Mesendoderm (in vitro differentiated cells): Measurements from ENCODE around the gene PGAM1.

Experiments used
- DNase-seq: peaks from one replicate; pipeline ENCODE4 v3.0.0; 2013
- H2AK5ac ChIP-seq: 2 replicates; pipeline ENCODE4 v1.6.1; 2013; ENCODE audit warnings: low read length, inconsistent platforms
- H2BK120ac ChIP-seq: 2 replicates; pipeline ENCODE4 v1.6.1; 2013; ENCODE audit warnings: low read depth, mild to moderate bottlenecking, low read length, moderate library complexity, mixed read lengths
- H2BK15ac ChIP-seq: replicated peaks from 2 replicates; pipeline ENCODE4 v1.6.1; 2013; ENCODE audit warnings: low read depth, mild to moderate bottlenecking, moderate library complexity
- H2BK5ac ChIP-seq: 2 replicates; pipeline ENCODE4 v1.6.1; 2013; ENCODE audit warnings: low read length, inconsistent platforms
- H3K18ac ChIP-seq: 2 replicates; pipeline ENCODE4 v1.6.1; 2013; ENCODE audit warnings: mild to moderate bottlenecking, low read length, mixed read lengths
- H3K23ac ChIP-seq: one replicate; pipeline ENCODE4 v1.6.1; 2013; ENCODE audit warnings: low read length
- H3K27ac ChIP-seq: 2 replicates; pipeline ENCODE4 v1.5.1; 2013; ENCODE audit warnings: low read depth, mild to moderate bottlenecking, inconsistent platforms, low read length, moderate library complexity
- H3K27me3 ChIP-seq: 2 replicates; pipeline ENCODE4 v1.6.1; 2013; ENCODE audit warnings: low read length, control low read depth, mild to moderate bottlenecking, inconsistent platforms; ENCODE audit not compliant: insufficient read depth, poor library complexity
- H3K36me3 ChIP-seq: 2 replicates; pipeline ENCODE4 v1.6.1; 2013; ENCODE audit warnings: low read length, inconsistent platforms; ENCODE audit not compliant: control insufficient read depth, insufficient read depth
- H3K4ac ChIP-seq: one replicate; pipeline ENCODE4 v1.6.1; 2013; ENCODE audit warnings: low read depth, mild to moderate bottlenecking, low read length, moderate library complexity
- H3K4me1 ChIP-seq: 2 replicates; pipeline ENCODE4 v1.6.1; 2013; ENCODE audit warnings: low read depth, low read length, inconsistent platforms; ENCODE audit not compliant: control insufficient read depth
- H3K4me2 ChIP-seq: 2 replicates; pipeline ENCODE4 v1.6.1; 2013; ENCODE audit warnings: low read length
- H3K4me3 ChIP-seq: 2 replicates; pipeline ENCODE4 v1.5.1; 2013; ENCODE audit warnings: mild to moderate bottlenecking, low read length
- H3K56ac ChIP-seq: one replicate; pipeline ENCODE4 v1.6.1; 2013; ENCODE audit warnings: low read length
- H3K79me1 ChIP-seq: 2 replicates; pipeline ENCODE4 v1.6.1; 2013; ENCODE audit warnings: low read length, inconsistent platforms
- H3K79me2 ChIP-seq: 2 replicates; pipeline ENCODE4 v1.6.1; 2013; ENCODE audit warnings: mild to moderate bottlenecking, low read length; ENCODE audit not compliant: control insufficient read depth, insufficient read depth
- H3K9ac ChIP-seq: 2 replicates; pipeline ENCODE4 v1.6.1; 2013; ENCODE audit warnings: low read length, inconsistent platforms
- H4K5ac ChIP-seq: one replicate; pipeline ENCODE4 v1.6.1; 2013; ENCODE audit warnings: low read length
- H4K8ac ChIP-seq: one replicate; pipeline ENCODE4 v1.6.1; 2013; ENCODE audit warnings: low read depth, mild to moderate bottlenecking, control low read depth, low read length, moderate library complexity
- WGBS: extraction: QIAGEN DNeasy Blood & Tissue Kit; methylation state at CpG from one replicate; pipeline ENCODE4 v1.1.7; 2013; ENCODE audit warnings: low lambda C conversion rate, missing lambda C conversion rate; ENCODE audit not compliant: insufficient coverage; ENCODE audit errors: extremely low coverage; 5-methylcytosine and 5-hydroxymethylcytosine counted together

PGAM1 gene

DNA sequence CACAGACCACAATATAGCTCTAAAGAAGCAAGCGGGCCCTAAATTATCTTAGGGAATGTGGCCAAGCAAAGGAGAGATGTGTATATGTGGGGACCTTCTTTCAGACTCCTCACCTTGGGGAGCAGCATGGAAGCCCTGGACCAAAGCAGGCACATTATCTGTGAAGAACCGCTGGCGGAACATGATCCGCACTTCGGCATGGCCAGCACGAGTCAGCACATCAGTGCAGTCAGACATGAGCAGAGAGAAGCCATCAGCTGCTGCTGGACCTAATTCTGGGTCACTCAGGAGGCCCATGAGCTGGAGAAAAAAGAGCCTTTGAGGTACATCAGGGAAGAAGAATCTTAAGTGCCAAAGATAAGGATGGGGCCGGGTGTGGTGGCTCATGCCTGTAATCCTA lies 33.9 kb downstream of the PGAM1 start:
- no peak overlapping the region for H2AK5ac ChIP-seq
- H3K9ac ChIP-seq, result no peak overlapping the region
- H3K4ac ChIP-seq, result no peak overlapping the region
- no peak overlapping the region for H3K4me2 ChIP-seq
- no peak overlapping the region for H3K27ac ChIP-seq
- no peaks in the 10 kb centered on the region for H3K79me2 ChIP-seq
- peaks cover 32% of the 10 kb centered on the region for H3K36me3 ChIP-seq
- H2BK15ac ChIP-seq, result no peak overlapping the region
- H2BK5ac ChIP-seq, result no peak overlapping the region
- no CpG with 5 or more reads among the region's 7 CpGs for WGBS
- H4K5ac ChIP-seq, result no peak overlapping the region
- no peaks in the 10 kb centered on the region for H3K27me3 ChIP-seq
- DNase-seq, result no peak
- H3K79me1 ChIP-seq, result no peaks in the 10 kb centered on the region
- H3K56ac ChIP-seq, result no peak overlapping the region
- no peak overlapping the region for H3K4me3 ChIP-seq
- no peak overlapping the region for H4K8ac ChIP-seq
- no peak overlapping the region for H3K23ac ChIP-seq
- no peak overlapping the region for H2BK120ac ChIP-seq
- H3K4me1 ChIP-seq, result no peaks in the 10 kb centered on the region
- no peak overlapping the region for H3K18ac ChIP-seq

DNA sequence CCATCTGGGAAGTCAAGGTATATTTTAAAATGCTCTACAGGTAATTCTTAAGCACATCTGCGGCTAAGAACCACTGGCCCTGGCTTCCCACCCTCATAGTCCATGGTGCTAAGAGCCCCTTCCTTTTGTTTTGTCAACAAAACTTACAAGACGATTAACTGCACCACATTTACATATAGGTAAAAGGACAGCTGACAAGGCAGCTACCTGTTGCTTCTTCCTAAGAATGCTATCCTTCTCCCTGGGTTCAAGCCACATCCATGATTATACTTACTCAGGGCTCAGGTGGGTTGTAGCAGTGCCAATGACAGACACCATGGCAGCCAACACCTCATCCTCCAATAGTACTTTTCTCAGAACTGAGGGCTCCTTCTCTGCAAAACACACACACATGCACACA lies 36.3 kb downstream of the PGAM1 start:
- Histone ChIP-seq H2BK5ac (no peak overlapping the region), H3K27ac (no peak overlapping the region), H2BK15ac (no peak overlapping the region), H3K56ac (no peak overlapping the region), H2AK5ac (no peak overlapping the region), H3K4me3 (no peak overlapping the region), H3K36me3 (peaks cover 35% of the 10 kb centered on the region), H3K79me1 (no peaks in the 10 kb centered on the region), H3K27me3 (no peaks in the 10 kb centered on the region), H4K5ac (no peak overlapping the region), H4K8ac (no peak overlapping the region), H3K23ac (no peak overlapping the region), H3K9ac (no peak overlapping the region), H3K4me1 (no peaks in the 10 kb centered on the region), H3K4me2 (no peak overlapping the region), H3K18ac (no peak overlapping the region), H3K79me2 (no peaks in the 10 kb centered on the region), H2BK120ac (no peak overlapping the region), H3K4ac (no peak overlapping the region)
- WGBS, result no CpG with 5 or more reads among the region's 2 CpGs
- DNase-seq, result no peak

GRCh38 chr10:97463363-97464132 lies 37.6 kb downstream of the PGAM1 start:
- Histone ChIP-seq H3K79me2 (no peaks in the 10 kb centered on the region), H2BK15ac (no peak overlapping the region), H4K5ac (no peak overlapping the region), H4K8ac (no peak overlapping the region), H3K23ac (no peak overlapping the region), H3K56ac (no peak overlapping the region), H2BK120ac (no peak overlapping the region), H3K79me1 (no peaks in the 10 kb centered on the region), H3K36me3 (peaks cover 36% of the 10 kb centered on the region), H3K4me3 (no peak overlapping the region), H3K4me2 (no peak overlapping the region), H2AK5ac (no peak overlapping the region), H3K4ac (no peak overlapping the region), H3K18ac (no peak overlapping the region), H3K9ac (no peak overlapping the region), H3K27me3 (no peaks in the 10 kb centered on the region), H2BK5ac (no peak overlapping the region), H3K4me1 (no peaks in the 10 kb centered on the region), H3K27ac (no peak overlapping the region)
- WGBS, result no CpG with 5 or more reads among the region's 4 CpGs
- DNase-seq, result peak; percentile 83

DNA sequence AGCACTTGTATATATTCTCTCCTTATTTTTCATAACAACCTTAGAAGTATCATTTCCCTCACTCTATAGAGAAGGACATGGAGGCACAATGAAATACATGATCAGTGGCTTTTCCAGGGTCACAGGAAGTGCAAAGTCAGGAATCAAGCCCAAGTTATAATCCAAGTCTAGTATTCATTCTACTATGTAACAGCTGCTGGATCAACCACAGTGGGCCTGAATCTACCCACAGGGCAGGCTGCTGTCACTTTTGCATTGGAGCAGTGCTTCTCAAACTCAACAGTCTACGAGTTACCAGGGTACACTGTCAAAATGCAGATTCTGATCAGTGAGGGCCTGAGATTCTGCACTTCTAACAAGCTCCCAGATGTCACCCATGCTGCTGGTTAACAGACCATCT lies 38.2 kb downstream of the PGAM1 start:
- peaks cover 33% of the 10 kb centered on the region for H3K36me3 ChIP-seq
- no peak overlapping the region for H3K27ac ChIP-seq
- DNase-seq, result no peak

DNA sequence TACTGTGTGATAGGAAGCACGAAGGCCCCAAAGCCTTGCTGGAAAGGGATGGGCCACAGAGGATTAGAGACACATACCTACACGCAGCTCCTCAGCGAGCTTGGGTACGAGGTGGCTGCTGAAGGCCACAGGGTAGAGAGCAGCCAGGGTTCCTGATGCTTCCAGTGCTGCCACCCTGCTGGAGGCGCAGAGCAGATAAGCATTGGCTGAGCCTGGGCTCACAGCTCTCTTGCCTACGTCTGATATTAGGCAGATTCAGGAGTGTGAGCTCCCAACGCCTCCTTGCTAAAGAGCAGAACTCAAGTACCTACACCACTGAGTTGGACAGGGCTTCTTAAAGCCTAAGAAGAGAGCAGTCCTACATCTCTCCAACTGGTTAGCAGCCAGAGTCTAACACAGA lies 40.0 kb downstream of the PGAM1 start:
- Histone ChIP-seq H3K9ac (no peak overlapping the region), H4K5ac (no peak overlapping the region), H3K4ac (no peak overlapping the region), H3K56ac (no peak overlapping the region), H3K79me1 (no peaks in the 10 kb centered on the region), H4K8ac (no peak overlapping the region), H3K36me3 (peaks cover 35% of the 10 kb centered on the region), H2BK120ac (no peak overlapping the region), H3K27ac (no peak overlapping the region), H3K79me2 (no peaks in the 10 kb centered on the region), H2BK5ac (no peak overlapping the region), H2BK15ac (no peak overlapping the region), H3K4me3 (no peak overlapping the region), H3K18ac (no peak overlapping the region), H3K27me3 (no peaks in the 10 kb centered on the region), H3K23ac (no peak overlapping the region), H3K4me1 (no peaks in the 10 kb centered on the region), H2AK5ac (no peak overlapping the region), H3K4me2 (no peak overlapping the region)
- DNase-seq, result no peak
- WGBS, result no CpG with 5 or more reads among the region's 7 CpGs

More for the DNA sequence above, 38.2 kb downstream of the PGAM1 start:
- H3K4me1 ChIP-seq, result no peaks in the 10 kb centered on the region
- H4K5ac ChIP-seq, result no peak overlapping the region
- H3K4me3 ChIP-seq, result no peak overlapping the region
- H3K4me2 ChIP-seq, result no peak overlapping the region
- H3K27me3 ChIP-seq, result no peaks in the 10 kb centered on the region
- no peaks in the 10 kb centered on the region for H3K79me1 ChIP-seq
- no peak overlapping the region for H3K18ac ChIP-seq
- no CpG with 5 or more reads among the region's 1 CpG for WGBS
- no peak overlapping the region for H2AK5ac ChIP-seq
- no peak overlapping the region for H2BK15ac ChIP-seq
- no peaks in the 10 kb centered on the region for H3K79me2 ChIP-seq
- H3K4ac ChIP-seq, result no peak overlapping the region
- no peak overlapping the region for H2BK5ac ChIP-seq
- no peak overlapping the region for H3K23ac ChIP-seq
- H4K8ac ChIP-seq, result no peak overlapping the region
- no peak overlapping the region for H2BK120ac ChIP-seq
- H3K9ac ChIP-seq, result no peak overlapping the region
- no peak overlapping the region for H3K56ac ChIP-seq

DNA sequence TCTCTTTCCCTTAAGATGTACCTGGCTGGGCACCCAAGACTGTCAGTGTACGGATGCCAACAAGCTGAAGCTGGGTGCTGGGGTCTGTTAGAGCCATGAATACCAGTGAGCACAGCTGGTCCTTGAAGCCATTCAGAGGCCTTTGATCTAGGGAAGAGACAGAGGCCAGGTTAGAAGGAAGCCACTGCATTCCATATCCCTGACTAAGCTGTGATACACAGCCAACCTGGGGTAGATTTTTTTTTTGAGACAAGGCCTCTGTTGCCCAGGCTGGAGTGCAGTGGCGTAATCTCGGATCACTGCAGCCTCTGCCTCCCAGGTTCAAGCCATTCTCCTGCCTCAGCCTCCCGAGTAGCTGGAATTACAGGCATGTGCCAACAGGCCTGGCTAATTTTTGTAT lies 40.8 kb downstream of the PGAM1 start:
- Histone ChIP-seq H3K27me3 (no peaks in the 10 kb centered on the region), H3K4me3 (no peak overlapping the region), H3K79me2 (no peaks in the 10 kb centered on the region), H2BK5ac (no peak overlapping the region), H2BK15ac (no peak overlapping the region), H3K79me1 (no peaks in the 10 kb centered on the region), H2AK5ac (no peak overlapping the region), H2BK120ac (no peak overlapping the region), H3K4me1 (no peaks in the 10 kb centered on the region), H3K9ac (no peak overlapping the region), H3K23ac (no peak overlapping the region), H4K5ac (no peak overlapping the region), H3K18ac (no peak overlapping the region), H3K4me2 (no peak overlapping the region), H4K8ac (no peak overlapping the region), H3K27ac (no peak overlapping the region), H3K56ac (no peak overlapping the region), H3K4ac (no peak overlapping the region), H3K36me3 (peaks cover 31% of the 10 kb centered on the region)
- DNase-seq, result peak; percentile 47
- no CpG with 5 or more reads among the region's 4 CpGs for WGBS
